A549 treated with CORT108297 at 1 μM for 4 hours (cell line): ENCODE results near the gene WDR49. TPM values are rescaled to one million over a fixed set of nuclear protein-coding genes. Genes with fewer than 3 reads are reported as not detected.

ENCODE experiments used
- total RNA-seq: library from RNA; stranded (reverse); fragments of 200-300 nt; extraction: Qiagen RNA extraction; gene quantifications from 5 replicates; pipeline ENCODE4 v1.2.3, GENCODE V29; 2022

Gene WDR49
- not detected in 5 replicates for total RNA-seq

GRCh38 chr3:167653760-167654159 is at the start of gene WDR49:
Gene WDR49, minus strand, starts transcription at chr3:167653942. Its CDS starts 517 bp downstream, at chr3:167653425.

DNA sequence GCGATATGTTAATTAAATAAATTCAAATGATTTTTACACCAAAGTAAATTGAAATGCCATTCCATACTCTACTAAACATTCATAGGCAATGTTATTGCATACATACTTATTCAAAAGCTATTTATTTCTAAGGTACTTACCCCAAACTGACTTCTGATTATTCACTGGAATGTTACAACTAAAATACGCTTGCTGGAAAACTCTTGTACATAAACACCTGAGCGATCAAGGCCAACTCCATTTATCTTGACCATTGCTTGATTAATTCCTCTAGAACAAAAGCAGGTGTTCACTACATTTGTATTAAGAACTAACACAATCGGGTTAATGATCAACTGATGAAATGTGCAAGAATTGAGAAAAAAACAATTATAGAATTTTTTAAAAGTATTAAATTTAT is 179.9 kb downstream of the WDR49 start, which contains the start of gene SERPINI2:
Gene SERPINI2, minus strand, starts transcription at position 180 of the 400 bp plus-strand sequence. CDS start 2,208 bp downstream, outside the sequence.

Other genes starting within 250 kb of the WDR49 start
- gene SERPINI2, start 179.9 kb downstream of the WDR49 start, total RNA-seq: not detected in 5 replicates
- 51.2 to 69.2 TPM (median 55.9 TPM) in 5 replicates for gene PDCD10, start 81.0 kb upstream of the WDR49 start, total RNA-seq
- 2.1 to 3.3 TPM (median 2.5 TPM) in 5 replicates for gene SERPINI1, start 81.8 kb upstream of the WDR49 start, total RNA-seq